Hepatocyte (in vitro differentiated cells): ENCODE results near the gene NDUFS7. TPM values are rescaled to one million over a fixed set of nuclear protein-coding genes. Genes with fewer than 3 reads are reported as not detected.

Experiments
- DNase-seq: peaks from one replicate; pipeline ENCODE4 v3.0.0-alpha.2; 2016; ENCODE audit warnings: low spot score
- H2AFZ ChIP-seq: fragments of 200-600 bp; sonication (generic); 2 replicates; pipeline ENCODE4 v1.6.0; 2016; ENCODE audit warnings: antibody characterized with exemption, mild to moderate bottlenecking
- H3K27ac ChIP-seq: fragments of 200-600 bp; sonication (generic); 2 replicates; pipeline ENCODE4 v1.5.1; 2016; ENCODE audit warnings: mild to moderate bottlenecking
- H3K27me3 ChIP-seq: fragments of 200-600 bp; sonication (generic); 2 replicates; pipeline ENCODE4 v1.6.1; 2016
- H3K36me3 ChIP-seq: fragments of 200-600 bp; sonication (generic); replicated peaks from 2 replicates; pipeline ENCODE4 v1.5.1; 2016; ENCODE audit warnings: low read depth; ENCODE audit not compliant: insufficient read depth
- H3K4me1 ChIP-seq: fragments of 200-600 bp; sonication (generic); 2 replicates; pipeline ENCODE4 v1.5.1; 2016; ENCODE audit warnings: mild to moderate bottlenecking, moderate library complexity; ENCODE audit not compliant: insufficient read depth
- H3K4me2 ChIP-seq: fragments of 200-600 bp; sonication (generic); 2 replicates; pipeline ENCODE4 v1.6.0; 2016
- H3K4me3 ChIP-seq: fragments of 200-600 bp; sonication (generic); 2 replicates; pipeline ENCODE4 v1.5.1; 2016; ENCODE audit warnings: mild to moderate bottlenecking
- H3K79me2 ChIP-seq: fragments of 200-600 bp; sonication (generic); 2 replicates; pipeline ENCODE4 v1.6.0; 2017; ENCODE audit warnings: mild to moderate bottlenecking
- H3K9me2 ChIP-seq: fragments of 200-600 bp; sonication (generic); replicated peaks from 2 replicates; pipeline ENCODE4 v1.6.0; 2017; ENCODE audit warnings: mild to moderate bottlenecking; ENCODE audit not compliant: insufficient read depth
- H3K9me3 ChIP-seq: fragments of 200-600 bp; sonication (generic); 2 replicates; pipeline ENCODE4 v1.5.1; 2016; ENCODE audit warnings: low read depth, mild to moderate bottlenecking
- H4K20me1 ChIP-seq: fragments of 200-600 bp; sonication (generic); 2 replicates; pipeline ENCODE4 v1.6.0; 2016; ENCODE audit warnings: mild to moderate bottlenecking; ENCODE audit not compliant: insufficient read depth, poor library complexity, severe bottlenecking
- CTCF ChIP-seq: fragments of 200-600 bp; sonication (generic); IDR thresholded peaks from 2 replicates; pipeline ENCODE4 v1.5.1; 2016; ENCODE audit warnings: antibody characterized with exemption, mild to moderate bottlenecking; ENCODE audit not compliant: poor library complexity
- EZH2 ChIP-seq: fragments of 200-600 bp; sonication (generic); IDR thresholded peaks from 2 replicates; pipeline ENCODE4 v1.6.1; 2016; ENCODE audit warnings: antibody characterized with exemption, mild to moderate bottlenecking, borderline replicate concordance
- EZH2phosphoT487 ChIP-seq: fragments of 200-600 bp; sonication (generic); IDR thresholded peaks from one replicate; pipeline ENCODE4 v1.6.1; 2018; ENCODE audit warnings: antibody characterized with exemption, mild to moderate bottlenecking, low read depth, moderate library complexity; ENCODE audit not compliant: unreplicated experiment, severe bottlenecking
- WGBS: methylation state at CpG from one replicate; pipeline ENCODE4 v1.1.6; 2016; ENCODE audit warnings: low lambda C conversion rate; ENCODE audit errors: missing lambda C conversion rate; 5-methylcytosine and 5-hydroxymethylcytosine counted together
- polyA plus RNA-seq: library from polyadenylated mRNA; unstranded; fragments of >200 nt; fragmentation: Nextera tagmentation; extraction: Ambion mirVana; gene quantifications from 2 replicates; pipeline ENCODE4 v1.2.1, GENCODE V29; 2016
- total RNA-seq: library from RNA; depleted of rRNA; stranded (reverse); fragments of >200 nt; gene quantifications from 2 replicates; pipeline ENCODE4 v1.2.3, GENCODE V29; 2014

The NDUFS7 gene
- total and polyA plus RNA-seq, 2 experiments from 2014 or later = 81.6 to 276 TPM

GRCh38 chr19:1362387-1363257 lies 21.1 kb upstream of the NDUFS7 start:
- DNase-seq = no peak
- Histone ChIP-seq H3K9me2 (no peaks in the 10 kb centered on the region), H3K4me1 (peaks cover 6% of the 10 kb centered on the region), H3K27ac (no peak overlapping the region), H3K79me2 (no peaks in the 10 kb centered on the region), H3K4me2 (no peak overlapping the region), H3K36me3 (no peaks in the 10 kb centered on the region), H3K9me3 (no peaks in the 10 kb centered on the region), H3K4me3 (no peak overlapping the region), H4K20me1 (no peaks in the 10 kb centered on the region), H3K27me3 (no peaks in the 10 kb centered on the region), H2AFZ (no peak overlapping the region)
- WGBS = 94% methylated on average over 42 of the region's 42 CpGs
- TF ChIP-seq EZH2 (no peak), CTCF (no peak), EZH2phosphoT487 (no peak)

- H3K36me3 ChIP-seq = no peaks in the 10 kb centered on the region
- WGBS = 91% methylated on average over 10 of the region's 10 CpGs
- H3K4me1 ChIP-seq = peaks cover 6% of the 10 kb centered on the region
Measured at GRCh38 chr19:1363599-1363998, 20.1 kb upstream of the NDUFS7 start.

DNA sequence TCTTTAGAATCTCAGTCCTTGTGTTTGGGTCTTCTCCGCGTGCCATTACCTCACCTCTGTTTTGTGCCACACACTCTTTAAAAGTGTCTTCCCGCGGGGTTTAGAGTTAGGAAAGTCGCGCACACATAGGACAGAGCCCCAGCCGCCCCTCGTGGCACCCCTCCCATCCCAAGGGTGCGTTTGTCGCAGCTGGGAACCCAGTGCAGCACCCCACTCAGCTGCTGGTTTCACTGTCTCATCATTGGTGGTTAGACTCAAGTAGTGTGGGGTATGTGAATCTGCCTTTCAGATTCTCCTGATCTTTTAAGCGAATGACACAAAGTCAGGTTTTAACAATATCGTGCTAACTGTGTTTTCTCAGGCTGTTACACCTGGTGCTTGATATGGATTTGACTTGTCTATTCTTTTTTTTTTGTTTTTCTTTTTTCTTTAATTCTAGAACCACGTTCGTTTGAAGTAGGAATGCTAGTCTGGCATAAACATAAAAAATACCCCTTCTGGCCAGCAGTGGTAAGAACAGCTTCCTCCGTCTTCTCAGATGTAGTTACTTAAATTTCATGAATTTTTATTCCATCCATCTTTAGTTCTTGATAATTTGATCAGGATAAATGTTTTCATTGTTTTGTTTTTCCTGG lies 19.5 kb upstream of the NDUFS7 start:
- H3K4me1 ChIP-seq = peaks cover 6% of the 10 kb centered on the region
- H3K36me3 ChIP-seq = no peaks in the 10 kb centered on the region
- no peaks in the 10 kb centered on the region for H3K9me3 ChIP-seq
- H2AFZ ChIP-seq = no peak overlapping the region
- no peak overlapping the region for H3K4me2 ChIP-seq
- no peak overlapping the region for H3K4me3 ChIP-seq
- 92% methylated on average over 15 of the region's 15 CpGs for WGBS
- H3K27me3 ChIP-seq = no peaks in the 10 kb centered on the region
- H3K79me2 ChIP-seq = no peaks in the 10 kb centered on the region
- no peak overlapping the region for H3K27ac ChIP-seq
- DNase-seq = no peak
- TF ChIP-seq EZH2phosphoT487 (no peak), EZH2 (no peak), CTCF (peak; percentile 18)
- no peaks in the 10 kb centered on the region for H3K9me2 ChIP-seq
- H4K20me1 ChIP-seq = no peaks in the 10 kb centered on the region

More at GRCh38 chr19:1363599-1363998, 20.1 kb upstream of the NDUFS7 start:
- Histone ChIP-seq H3K27me3 (no peaks in the 10 kb centered on the region), H2AFZ (no peak overlapping the region), H3K9me2 (no peaks in the 10 kb centered on the region), H3K4me3 (no peak overlapping the region), H3K79me2 (no peaks in the 10 kb centered on the region), H4K20me1 (no peaks in the 10 kb centered on the region), H3K4me2 (no peak overlapping the region), H3K9me3 (no peaks in the 10 kb centered on the region), H3K27ac (no peak overlapping the region)
- no peak for TF ChIP-seq EZH2
- TF ChIP-seq EZH2phosphoT487 = no peak
- no peak for TF ChIP-seq CTCF
- DNase-seq = no peak
